ENCODE measurements around the gene GMPPA. TPM values are rescaled to one million over a fixed set of nuclear protein-coding genes. Genes with fewer than 3 reads are reported as not detected.

GMPPA gene
- polyA plus RNA-seq, 2 of the 4 experiments (the other 2 are of a cell fraction) = 36.2 to 46.2 TPM

DNA sequence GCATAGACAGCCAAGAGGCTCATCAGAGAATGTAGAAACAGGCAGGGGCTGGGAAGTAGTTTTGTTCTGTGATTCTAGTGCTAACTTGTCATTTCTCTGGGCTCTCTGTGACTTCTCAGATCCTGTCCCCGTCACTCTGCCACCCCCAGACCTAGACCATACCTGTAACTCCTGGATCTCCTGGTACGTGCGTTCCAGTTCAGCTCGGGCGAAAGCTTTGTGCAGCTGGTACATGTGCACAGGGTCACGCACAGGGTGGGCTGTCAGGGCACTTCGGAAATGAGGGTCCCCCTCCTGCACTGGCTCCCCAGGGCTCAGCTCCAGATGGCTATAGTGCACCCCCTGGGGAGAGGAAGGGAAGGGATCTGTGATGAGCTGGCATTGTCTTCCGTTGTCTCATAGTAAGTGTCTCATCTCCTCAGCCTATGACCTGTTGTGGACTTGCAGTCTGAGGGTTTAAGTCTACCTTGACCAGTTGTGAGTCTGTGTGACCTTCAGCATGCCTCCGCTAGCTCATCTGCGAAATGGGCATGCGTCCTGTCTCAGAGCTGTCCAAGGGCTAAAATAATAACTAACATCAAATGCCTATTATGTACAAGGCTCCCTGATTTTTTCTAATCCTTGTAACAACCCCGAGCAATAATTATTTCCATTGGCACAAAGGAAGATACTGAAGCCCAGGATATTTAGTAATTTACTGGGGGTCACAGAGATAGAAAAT lies 42.3 kb downstream of the GMPPA start:
- no peak for ATAC-seq
- Histone ChIP-seq H3K4me1 (peaks cover 12% of the 10 kb centered on the region), H3K9me3 (no peaks in the 10 kb centered on the region), H3K4me3 (no peak overlapping the region), H3K27ac (no peak overlapping the region), H3K4me2 (peak overlapping the region; percentile 89; the same call in 2 of the 3 replicates)
- TF ChIP-seq JUNB (IDR thresholded peaks at IDR 0.05) (no peak), NPAS2 (CRISPR knock-in tag; IDR thresholded peaks at IDR 0.05; ENCODE audit: borderline replicate concordance) (no peak), ESRRA (IDR thresholded peaks at IDR 0.05; ENCODE audit: borderline replicate concordance, low read length) (peak; percentile 95)
- ChIA-PET CTCF (interaction anchor here (0.6 to 79.1 kb wide), 38 partner anchors 8 to 227 kb away, joined by 3 to 3291 read pairs (median 4); partner anchors contain the start of genes ASIC4, GMPPA, OBSL1 and SPEG), POLR2A (interaction anchor here (0.6 to 1.5 kb wide), 2 partner anchors 30 to 153 kb away, joined by 3 to 11 read pairs; partner anchors contain the start of gene OBSL1)
- WGBS (ENCODE audit: missing lambda C conversion rate) = 79% methylated on average over 12 of the region's 12 CpGs
- no peak for FAIRE-seq
- DNase-seq (ENCODE audit: low read depth in 1 of 2, low spot score in 1 of 2) = no peak

DNA sequence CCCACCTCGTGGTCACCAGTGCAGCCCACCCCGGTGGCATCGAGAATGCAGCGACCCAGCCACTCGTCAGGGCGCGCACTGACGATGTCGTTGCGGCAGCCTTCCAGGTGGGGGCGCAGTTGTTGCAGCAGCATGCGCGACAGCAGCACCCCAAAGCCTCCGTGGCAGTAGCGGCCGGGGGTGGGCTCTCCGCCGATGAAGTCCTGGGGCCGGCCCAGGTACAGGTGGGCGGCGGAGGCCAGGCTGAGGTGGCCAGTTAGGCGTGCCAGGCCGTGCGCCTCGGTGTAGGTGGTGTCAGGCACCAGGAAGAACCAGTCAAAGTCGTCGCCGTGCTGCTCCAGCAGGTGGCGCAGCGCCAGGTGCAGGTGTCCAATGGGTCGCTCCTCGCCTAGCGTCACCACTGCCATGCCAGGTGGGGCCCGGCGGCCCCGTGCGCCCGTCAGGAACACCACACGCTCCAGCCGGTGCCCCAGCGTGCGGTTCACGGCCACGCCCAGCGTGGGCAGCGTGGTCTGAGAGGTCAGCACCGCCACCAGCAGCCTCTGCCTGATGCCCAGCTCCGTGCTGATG lies 43.0 kb downstream of the GMPPA start:
- H3K4me3 ChIP-seq = peak overlapping the region; percentile 32
- H3K27ac ChIP-seq = peak overlapping the region in 1 of 2 experiments; percentile 79; a peak in 3 of 6 replicates
- ATAC-seq = peak; percentile 38 to 69
- CTCF ChIA-PET = interaction anchor here (0.6 to 79.1 kb wide), 44 partner anchors 7 to 228 kb away, joined by 3 to 3291 read pairs (median 4); partner anchors contain the start of genes ASIC4, GMPPA, INHA and OBSL1
- DNase-seq (ENCODE audit: low read depth in 1 of 2, low spot score in 1 of 2) = peak; percentile 74 to 89
- 0% methylated on average over 14 of the region's 48 CpGs for WGBS (ENCODE audit: missing lambda C conversion rate)
- no peak for FAIRE-seq
- H3K9me3 ChIP-seq = no peaks in the 10 kb centered on the region
- peaks cover 12% of the 10 kb centered on the region for H3K4me1 ChIP-seq
- H3K4me2 ChIP-seq = peak overlapping the region; percentile 89
- POLR2A ChIA-PET = interaction anchor here (0.6 to 1.5 kb wide), 2 partner anchors 30 to 154 kb away, joined by 3 to 11 read pairs; partner anchors contain the start of gene OBSL1
- TF ChIP-seq ZFP36 (IDR thresholded peaks at IDR 0.05; ENCODE audit: borderline replicate concordance, partially characterized antibody) = no peak
- no peak for TF ChIP-seq EHF (CRISPR knock-in tag; IDR thresholded peaks at IDR 0.05)
- TF ChIP-seq, protein P1, sequence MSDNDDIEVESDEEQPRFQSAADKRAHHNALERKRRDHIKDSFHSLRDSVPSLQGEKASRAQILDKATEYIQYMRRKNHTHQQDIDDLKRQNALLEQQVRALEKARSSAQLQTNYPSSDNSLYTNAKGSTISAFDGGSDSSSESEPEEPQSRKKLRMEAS (IDR thresholded peaks at IDR 0.05) = peak; percentile 52; the same call in 1 of the 2 replicates
- TF ChIP-seq FOSB (CRISPR knock-in tag; IDR thresholded peaks at IDR 0.05) = no peak
- no peak for TF ChIP-seq CHD4 (IDR thresholded peaks at IDR 0.05; ENCODE audit: borderline replicate concordance)
- no peak for TF ChIP-seq POLR2A (IDR thresholded peaks at IDR 0.05; ENCODE audit: low read length)
- no peak for TF ChIP-seq RCOR1 (IDR thresholded peaks at IDR 0.05; ENCODE audit: low read depth, low read length)
- TF ChIP-seq TFCP2L1 (CRISPR knock-in tag; IDR thresholded peaks at IDR 0.05) = no peak
- TF ChIP-seq NFE2L2 (conservative IDR thresholded peaks at IDR 0.05; ENCODE audit: low read length) = no peak
- TF ChIP-seq CEBPB (IDR thresholded peaks at IDR 0.05) = no peak
- TF ChIP-seq, protein P2, sequence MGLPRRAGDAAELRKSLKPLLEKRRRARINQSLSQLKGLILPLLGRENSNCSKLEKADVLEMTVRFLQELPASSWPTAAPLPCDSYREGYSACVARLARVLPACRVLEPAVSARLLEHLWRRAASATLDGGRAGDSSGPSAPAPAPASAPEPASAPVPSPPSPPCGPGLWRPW (IDR thresholded peaks at IDR 0.05) = no peak
- no peak for TF ChIP-seq GATA3 (IDR thresholded peaks at IDR 0.05; ENCODE audit: borderline replicate concordance)
- TF ChIP-seq, protein P3, sequence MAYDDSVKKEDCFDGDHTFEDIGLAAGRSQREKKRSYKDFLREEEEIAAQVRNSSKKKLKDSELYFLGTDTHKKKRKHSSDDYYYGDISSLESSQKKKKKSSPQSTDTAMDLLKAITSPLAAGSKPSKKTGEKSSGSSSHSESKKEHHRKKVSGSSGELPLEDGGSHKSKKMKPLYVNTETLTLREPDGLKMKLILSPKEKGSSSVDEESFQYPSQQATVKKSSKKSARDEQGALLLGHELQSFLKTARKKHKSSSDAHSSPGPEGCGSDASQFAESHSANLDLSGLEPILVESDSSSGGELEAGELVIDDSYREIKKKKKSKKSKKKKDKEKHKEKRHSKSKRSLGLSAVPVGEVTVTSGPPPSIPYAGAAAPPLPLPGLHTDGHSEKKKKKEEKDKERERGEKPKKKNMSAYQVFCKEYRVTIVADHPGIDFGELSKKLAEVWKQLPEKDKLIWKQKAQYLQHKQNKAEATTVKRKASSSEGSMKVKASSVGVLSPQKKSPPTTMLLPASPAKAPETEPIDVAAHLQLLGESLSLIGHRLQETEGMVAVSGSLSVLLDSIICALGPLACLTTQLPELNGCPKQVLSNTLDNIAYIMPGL (CRISPR knock-in tag; IDR thresholded peaks at IDR 0.05; ENCODE audit: borderline replicate concordance) = no peak
- no peak for TF ChIP-seq HOXB5 (CRISPR knock-in tag; IDR thresholded peaks at IDR 0.05)
- no peak for TF ChIP-seq KDM1A (IDR thresholded peaks at IDR 0.05; ENCODE audit: low read depth)
- no peak for TF ChIP-seq JUN (IDR thresholded peaks at IDR 0.05)
- no peak for TF ChIP-seq ZNF302 (CRISPR knock-in tag; IDR thresholded peaks at IDR 0.05)
- TF ChIP-seq EHMT2 (IDR thresholded peaks at IDR 0.05; ENCODE audit: low read depth) = no peak
- no peak for TF ChIP-seq HDAC2 (IDR thresholded peaks at IDR 0.05)
- no peak for TF ChIP-seq KDM5A (IDR thresholded peaks at IDR 0.05)
- TF ChIP-seq, protein P4, sequence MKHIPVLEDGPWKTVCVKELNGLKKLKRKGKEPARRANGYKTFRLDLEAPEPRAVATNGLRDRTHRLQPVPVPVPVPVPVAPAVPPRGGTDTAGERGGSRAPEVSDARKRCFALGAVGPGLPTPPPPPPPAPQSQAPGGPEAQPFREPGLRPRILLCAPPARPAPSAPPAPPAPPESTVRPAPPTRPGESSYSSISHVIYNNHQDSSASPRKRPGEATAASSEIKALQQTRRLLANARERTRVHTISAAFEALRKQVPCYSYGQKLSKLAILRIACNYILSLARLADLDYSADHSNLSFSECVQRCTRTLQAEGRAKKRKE (CRISPR knock-in tag; IDR thresholded peaks at IDR 0.05; ENCODE audit: low read depth) = no peak
- TF ChIP-seq HEYL (CRISPR knock-in tag; IDR thresholded peaks at IDR 0.05) = no peak
- TF ChIP-seq SMC3 (IDR thresholded peaks at IDR 0.05) = peak; percentile 97
- no peak for TF ChIP-seq CBX2 (IDR thresholded peaks at IDR 0.05; ENCODE audit: borderline replicate concordance, low read depth)
- TF ChIP-seq, protein P5, sequence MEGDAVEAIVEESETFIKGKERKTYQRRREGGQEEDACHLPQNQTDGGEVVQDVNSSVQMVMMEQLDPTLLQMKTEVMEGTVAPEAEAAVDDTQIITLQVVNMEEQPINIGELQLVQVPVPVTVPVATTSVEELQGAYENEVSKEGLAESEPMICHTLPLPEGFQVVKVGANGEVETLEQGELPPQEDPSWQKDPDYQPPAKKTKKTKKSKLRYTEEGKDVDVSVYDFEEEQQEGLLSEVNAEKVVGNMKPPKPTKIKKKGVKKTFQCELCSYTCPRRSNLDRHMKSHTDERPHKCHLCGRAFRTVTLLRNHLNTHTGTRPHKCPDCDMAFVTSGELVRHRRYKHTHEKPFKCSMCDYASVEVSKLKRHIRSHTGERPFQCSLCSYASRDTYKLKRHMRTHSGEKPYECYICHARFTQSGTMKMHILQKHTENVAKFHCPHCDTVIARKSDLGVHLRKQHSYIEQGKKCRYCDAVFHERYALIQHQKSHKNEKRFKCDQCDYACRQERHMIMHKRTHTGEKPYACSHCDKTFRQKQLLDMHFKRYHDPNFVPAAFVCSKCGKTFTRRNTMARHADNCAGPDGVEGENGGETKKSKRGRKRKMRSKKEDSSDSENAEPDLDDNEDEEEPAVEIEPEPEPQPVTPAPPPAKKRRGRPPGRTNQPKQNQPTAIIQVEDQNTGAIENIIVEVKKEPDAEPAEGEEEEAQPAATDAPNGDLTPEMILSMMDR (IDR thresholded peaks at IDR 0.05) = peak; percentile 100
- no peak for TF ChIP-seq EP300 (IDR thresholded peaks at IDR 0.05)
- no peak for TF ChIP-seq MAFK (IDR thresholded peaks at IDR 0.05; ENCODE audit: partially characterized antibody)
- no peak for TF ChIP-seq HOXA7 (CRISPR knock-in tag; IDR thresholded peaks at IDR 0.05)
- TF ChIP-seq, protein P6, sequence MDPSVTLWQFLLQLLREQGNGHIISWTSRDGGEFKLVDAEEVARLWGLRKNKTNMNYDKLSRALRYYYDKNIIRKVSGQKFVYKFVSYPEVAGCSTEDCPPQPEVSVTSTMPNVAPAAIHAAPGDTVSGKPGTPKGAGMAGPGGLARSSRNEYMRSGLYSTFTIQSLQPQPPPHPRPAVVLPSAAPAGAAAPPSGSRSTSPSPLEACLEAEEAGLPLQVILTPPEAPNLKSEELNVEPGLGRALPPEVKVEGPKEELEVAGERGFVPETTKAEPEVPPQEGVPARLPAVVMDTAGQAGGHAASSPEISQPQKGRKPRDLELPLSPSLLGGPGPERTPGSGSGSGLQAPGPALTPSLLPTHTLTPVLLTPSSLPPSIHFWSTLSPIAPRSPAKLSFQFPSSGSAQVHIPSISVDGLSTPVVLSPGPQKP (IDR thresholded peaks at IDR 0.05; ENCODE audit: low read depth, low read length) = no peak

Measured in A549 (cell line).